ENCODE results near the gene CLIC5. TPM values are rescaled to one million over a fixed set of nuclear protein-coding genes. Genes with fewer than 3 reads are reported as not detected.

CLIC5 gene
- total RNA-seq, 6 donors from 2014 or later: 110 to 197 (median 138) TPM

GRCh38 chr6:45841062-45841461 is 174.6 kb downstream of the CLIC5 start:
- Histone ChIP-seq H3K27me3 (no peaks in the 10 kb centered on the region), H3K4me1 (no peaks in the 10 kb centered on the region), H3K9me3 (no peaks in the 10 kb centered on the region), H3K27ac (no peak overlapping the region), H3K4me3 (no peak overlapping the region), H3K36me3 (no peaks in the 10 kb centered on the region)
- no peak for DNase-seq
- TF ChIP-seq EP300 (IDR thresholded peaks at IDR 0.05): no peak
- TF ChIP-seq, protein P1, sequence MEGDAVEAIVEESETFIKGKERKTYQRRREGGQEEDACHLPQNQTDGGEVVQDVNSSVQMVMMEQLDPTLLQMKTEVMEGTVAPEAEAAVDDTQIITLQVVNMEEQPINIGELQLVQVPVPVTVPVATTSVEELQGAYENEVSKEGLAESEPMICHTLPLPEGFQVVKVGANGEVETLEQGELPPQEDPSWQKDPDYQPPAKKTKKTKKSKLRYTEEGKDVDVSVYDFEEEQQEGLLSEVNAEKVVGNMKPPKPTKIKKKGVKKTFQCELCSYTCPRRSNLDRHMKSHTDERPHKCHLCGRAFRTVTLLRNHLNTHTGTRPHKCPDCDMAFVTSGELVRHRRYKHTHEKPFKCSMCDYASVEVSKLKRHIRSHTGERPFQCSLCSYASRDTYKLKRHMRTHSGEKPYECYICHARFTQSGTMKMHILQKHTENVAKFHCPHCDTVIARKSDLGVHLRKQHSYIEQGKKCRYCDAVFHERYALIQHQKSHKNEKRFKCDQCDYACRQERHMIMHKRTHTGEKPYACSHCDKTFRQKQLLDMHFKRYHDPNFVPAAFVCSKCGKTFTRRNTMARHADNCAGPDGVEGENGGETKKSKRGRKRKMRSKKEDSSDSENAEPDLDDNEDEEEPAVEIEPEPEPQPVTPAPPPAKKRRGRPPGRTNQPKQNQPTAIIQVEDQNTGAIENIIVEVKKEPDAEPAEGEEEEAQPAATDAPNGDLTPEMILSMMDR (IDR thresholded peaks at IDR 0.05): no peak
- TF ChIP-seq POLR2AphosphoS5 (IDR thresholded peaks at IDR 0.05): no peak
- no peak for TF ChIP-seq POLR2A (IDR thresholded peaks at IDR 0.05)
- WGBS, 2 donors: 86 to 92% methylated on average over 3 of the region's 3 CpGs
- ATAC-seq (ENCODE audit: low FRiP score in 2 of 2): no peak

- Histone ChIP-seq H3K9me3 (no peaks in the 10 kb centered on the region), H3K27me3 (no peaks in the 10 kb centered on the region), H3K36me3 (no peaks in the 10 kb centered on the region), H3K4me1 (no peaks in the 10 kb centered on the region), H3K4me3 (no peak overlapping the region), H3K27ac (no peak overlapping the region)
- ATAC-seq (ENCODE audit: low FRiP score in 2 of 2) (no peak), DNase-seq (no peak)
- TF ChIP-seq EP300 (IDR thresholded peaks at IDR 0.05) (no peak), POLR2A (IDR thresholded peaks at IDR 0.05) (no peak), POLR2AphosphoS5 (IDR thresholded peaks at IDR 0.05) (no peak)
- TF ChIP-seq, protein P1 (IDR thresholded peaks at IDR 0.05): no peak
- 50 to 67% methylated on average over 2 of the region's 2 CpGs for WGBS, 2 donors
Observed at GRCh38 chr6:45838996-45839395, 176.7 kb downstream of the CLIC5 start.

GRCh38 chr6:45838451-45838850 is 177.2 kb downstream of the CLIC5 start:
- DNase-seq: no peak
- no peak overlapping the region for H3K27ac ChIP-seq
- no peaks in the 10 kb centered on the region for H3K27me3 ChIP-seq
- WGBS, 2 donors: 74 to 78% methylated on average over 2 of the region's 2 CpGs
- no peaks in the 10 kb centered on the region for H3K4me1 ChIP-seq
- TF ChIP-seq, protein P1 (IDR thresholded peaks at IDR 0.05): no peak
- TF ChIP-seq POLR2A (IDR thresholded peaks at IDR 0.05) (no peak), POLR2AphosphoS5 (IDR thresholded peaks at IDR 0.05) (no peak)
- H3K9me3 ChIP-seq: no peaks in the 10 kb centered on the region
- no peak for ATAC-seq (ENCODE audit: low FRiP score in 2 of 2)
- no peak overlapping the region for H3K4me3 ChIP-seq
- no peaks in the 10 kb centered on the region for H3K36me3 ChIP-seq

DNA sequence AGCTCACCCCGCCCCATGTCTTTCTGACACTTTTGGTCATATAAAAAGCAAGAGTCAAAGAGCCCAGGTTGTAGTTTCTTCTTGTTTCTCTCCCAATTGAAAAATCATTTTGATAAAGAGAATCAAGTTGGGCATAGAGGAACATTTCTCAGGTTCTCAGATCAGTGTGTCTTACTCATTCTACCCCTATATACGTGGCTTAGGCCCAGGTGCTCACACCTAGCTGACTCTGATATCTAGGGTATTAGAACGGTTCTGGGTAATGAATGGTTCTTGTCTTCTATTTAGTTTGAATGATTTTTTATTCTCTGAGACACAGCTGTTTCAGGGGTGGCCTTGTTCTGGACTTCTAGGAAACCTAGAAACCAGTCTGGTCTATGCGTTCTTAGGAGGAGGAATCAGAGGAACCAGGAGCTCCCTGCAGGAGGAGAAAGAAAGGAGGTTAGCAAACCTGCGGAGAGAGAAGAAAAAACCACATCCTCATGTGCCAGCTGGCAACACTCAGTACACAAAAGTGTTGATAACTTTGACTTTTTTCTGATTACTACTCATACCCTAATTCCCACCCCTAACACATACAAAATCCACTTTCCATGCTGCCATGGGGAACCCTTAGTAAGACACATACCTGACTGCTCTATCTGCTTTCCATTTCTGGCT is 178.0 kb downstream of the CLIC5 start:
- TF ChIP-seq EP300 (IDR thresholded peaks at IDR 0.05): no peak
- no peak for TF ChIP-seq POLR2A (IDR thresholded peaks at IDR 0.05)
- no peak for TF ChIP-seq POLR2AphosphoS5 (IDR thresholded peaks at IDR 0.05)
- TF ChIP-seq, protein P1 (IDR thresholded peaks at IDR 0.05): no peak
- no peaks in the 10 kb centered on the region for H3K27me3 ChIP-seq
- H3K27ac ChIP-seq: no peak overlapping the region
- no peaks in the 10 kb centered on the region for H3K4me1 ChIP-seq
- H3K9me3 ChIP-seq: no peaks in the 10 kb centered on the region
- 65 to 82% methylated on average over 5 of the region's 5 CpGs for WGBS, 2 donors
- no peak for ATAC-seq (ENCODE audit: low FRiP score in 2 of 2)
- no peak for DNase-seq
- H3K36me3 ChIP-seq: no peaks in the 10 kb centered on the region
- no peak overlapping the region for H3K4me3 ChIP-seq

- ATAC-seq (ENCODE audit: low FRiP score in 2 of 2) (no peak), DNase-seq (no peak)
- TF ChIP-seq EP300 (IDR thresholded peaks at IDR 0.05): no peak
- WGBS, 2 donors: 78 to 86% methylated on average over 5 of the region's 5 CpGs
- no peak overlapping the region for H3K4me3 ChIP-seq
- no peaks in the 10 kb centered on the region for H3K4me1 ChIP-seq
- H3K27me3 ChIP-seq: no peaks in the 10 kb centered on the region
- no peaks in the 10 kb centered on the region for H3K9me3 ChIP-seq
- H3K36me3 ChIP-seq: no peaks in the 10 kb centered on the region
- H3K27ac ChIP-seq: no peak overlapping the region
Observed at GRCh38 chr6:45836984-45837383, 178.7 kb downstream of the CLIC5 start.
